ENCODE results near the gene TMEM175. TPM values are rescaled to one million over a fixed set of nuclear protein-coding genes. Genes with fewer than 3 reads are reported as not detected.
A peak's percentile ranks its signal among the peaks of the same experiment; 100 is the strongest.

TMEM175 gene
- polyA plus RNA-seq (2013, experiment 1 of 2) = 6.0 TPM
- polyA plus RNA-seq (2013, experiment 2 of 2) = 5.4 TPM

- peaks cover 4% of the 10 kb centered on the region; the same call in 1 of the 2 replicates for H3K27me3 ChIP-seq (ENCODE audit: insufficient read depth, low read length)
- H3K36me3 ChIP-seq (ENCODE audit: insufficient read depth, low read length) = no peaks in the 10 kb centered on the region
- peak within 1 kb of the TSS; percentile 80 for H3K9ac ChIP-seq (ENCODE audit: low read depth, low read length)
- peak within 1 kb of the TSS; percentile 84 for H3K27ac ChIP-seq (ENCODE audit: low read depth, low read length)
- WGBS = under 1% methylated on average over 99 of the region's 99 CpGs
- H3K4me1 ChIP-seq (ENCODE audit: insufficient read depth, low read length) = no peaks in the 10 kb centered on the region; the same call in 1 of the 2 replicates
- H3K4me3 ChIP-seq (ENCODE audit: low read length) = peak within 1 kb of the TSS; percentile 92
- H3K9me3 ChIP-seq (ENCODE audit: insufficient read depth, low read depth, low read length) = no peaks in the 10 kb centered on the region
Observed at GRCh38 chr4:931960-932712, at the start of gene TMEM175, which contains the start of gene GAK. TMEM175 (plus strand) TSS chr4:932460; CDS start chr4:947740, 15,280 bp downstream. GAK (minus strand) TSS chr4:932316; CDS start chr4:932187, 129 bp downstream.

GRCh38 chr4:882646-883045 is 49.6 kb upstream of the TMEM175 start:
- no peaks in the 10 kb centered on the region for H3K27me3 ChIP-seq (ENCODE audit: insufficient read depth, low read length)
- no peaks in the 10 kb centered on the region for H3K9me3 ChIP-seq (ENCODE audit: insufficient read depth, low read depth, low read length)
- no peaks in the 10 kb centered on the region for H3K4me1 ChIP-seq (ENCODE audit: insufficient read depth, low read length)
- H3K9ac ChIP-seq (ENCODE audit: low read depth, low read length) = no peak overlapping the region
- H3K4me3 ChIP-seq (ENCODE audit: low read length) = no peak overlapping the region
- H3K36me3 ChIP-seq (ENCODE audit: insufficient read depth, low read length) = peaks cover 23% of the 10 kb centered on the region
- 97% methylated on average over 22 of the region's 22 CpGs for WGBS
- no peak overlapping the region for H3K27ac ChIP-seq (ENCODE audit: low read depth, low read length)

- Histone ChIP-seq H3K4me3 (ENCODE audit: low read length) (no peak overlapping the region), H3K9me3 (ENCODE audit: insufficient read depth, low read depth, low read length) (no peaks in the 10 kb centered on the region), H3K27ac (ENCODE audit: low read depth, low read length) (no peak overlapping the region), H3K36me3 (ENCODE audit: insufficient read depth, low read length) (peaks cover 26% of the 10 kb centered on the region), H3K27me3 (ENCODE audit: insufficient read depth, low read length) (no peaks in the 10 kb centered on the region), H3K4me1 (ENCODE audit: insufficient read depth, low read length) (no peaks in the 10 kb centered on the region), H3K9ac (ENCODE audit: low read depth, low read length) (no peak overlapping the region)
- 95% methylated on average over 26 of the region's 26 CpGs for WGBS
Observed at GRCh38 chr4:883377-884095, 48.7 kb upstream of the TMEM175 start.

- Histone ChIP-seq H3K4me1 (ENCODE audit: insufficient read depth, low read length) (no peaks in the 10 kb centered on the region), H3K9ac (ENCODE audit: low read depth, low read length) (no peak overlapping the region), H3K27ac (ENCODE audit: low read depth, low read length) (no peak overlapping the region), H3K4me3 (ENCODE audit: low read length) (no peak overlapping the region), H3K27me3 (ENCODE audit: insufficient read depth, low read length) (no peaks in the 10 kb centered on the region), H3K36me3 (ENCODE audit: insufficient read depth, low read length) (peaks cover 19% of the 10 kb centered on the region), H3K9me3 (ENCODE audit: insufficient read depth, low read depth, low read length) (no peaks in the 10 kb centered on the region)
- 78% methylated on average over 15 of the region's 15 CpGs for WGBS
Observed at GRCh38 chr4:884259-884658, 48.0 kb upstream of the TMEM175 start.

GRCh38 chr4:884896-885295 is 47.4 kb upstream of the TMEM175 start:
- WGBS = 93% methylated on average over 24 of the region's 24 CpGs
- Histone ChIP-seq H3K9me3 (ENCODE audit: insufficient read depth, low read depth, low read length) (no peaks in the 10 kb centered on the region), H3K4me3 (ENCODE audit: low read length) (no peak overlapping the region), H3K9ac (ENCODE audit: low read depth, low read length) (no peak overlapping the region), H3K36me3 (ENCODE audit: insufficient read depth, low read length) (peaks cover 21% of the 10 kb centered on the region), H3K27ac (ENCODE audit: low read depth, low read length) (no peak overlapping the region), H3K4me1 (ENCODE audit: insufficient read depth, low read length) (no peaks in the 10 kb centered on the region), H3K27me3 (ENCODE audit: insufficient read depth, low read length) (no peaks in the 10 kb centered on the region)

GRCh38 chr4:885353-885752 is 46.9 kb upstream of the TMEM175 start:
- 95% methylated on average over 10 of the region's 10 CpGs for WGBS
- H3K36me3 ChIP-seq (ENCODE audit: insufficient read depth, low read length) = peaks cover 21% of the 10 kb centered on the region
- H3K4me3 ChIP-seq (ENCODE audit: low read length) = no peak overlapping the region
- H3K4me1 ChIP-seq (ENCODE audit: insufficient read depth, low read length) = no peaks in the 10 kb centered on the region
- no peak overlapping the region for H3K9ac ChIP-seq (ENCODE audit: low read depth, low read length)
- H3K9me3 ChIP-seq (ENCODE audit: insufficient read depth, low read depth, low read length) = no peaks in the 10 kb centered on the region
- no peaks in the 10 kb centered on the region for H3K27me3 ChIP-seq (ENCODE audit: insufficient read depth, low read length)
- no peak overlapping the region for H3K27ac ChIP-seq (ENCODE audit: low read depth, low read length)

- Histone ChIP-seq H3K9ac (ENCODE audit: low read depth, low read length) (no peak overlapping the region), H3K27me3 (ENCODE audit: insufficient read depth, low read length) (no peaks in the 10 kb centered on the region), H3K36me3 (ENCODE audit: insufficient read depth, low read length) (peaks cover 20% of the 10 kb centered on the region), H3K27ac (ENCODE audit: low read depth, low read length) (no peak overlapping the region), H3K9me3 (ENCODE audit: insufficient read depth, low read depth, low read length) (no peaks in the 10 kb centered on the region), H3K4me1 (ENCODE audit: insufficient read depth, low read length) (no peaks in the 10 kb centered on the region), H3K4me3 (ENCODE audit: low read length) (no peak overlapping the region)
- 90% methylated on average over 9 of the region's 9 CpGs for WGBS
Observed at GRCh38 chr4:886244-886643, 46.0 kb upstream of the TMEM175 start.

- Histone ChIP-seq H3K27me3 (ENCODE audit: insufficient read depth, low read length) (no peaks in the 10 kb centered on the region), H3K36me3 (ENCODE audit: insufficient read depth, low read length) (peaks cover 16% of the 10 kb centered on the region), H3K4me3 (ENCODE audit: low read length) (no peak overlapping the region), H3K4me1 (ENCODE audit: insufficient read depth, low read length) (no peaks in the 10 kb centered on the region), H3K9me3 (ENCODE audit: insufficient read depth, low read depth, low read length) (no peaks in the 10 kb centered on the region), H3K9ac (ENCODE audit: low read depth, low read length) (no peak overlapping the region), H3K27ac (ENCODE audit: low read depth, low read length) (no peak overlapping the region)
- WGBS = 95% methylated on average over 63 of the region's 63 CpGs
Observed at GRCh38 chr4:887034-887763, 45.1 kb upstream of the TMEM175 start.

GRCh38 chr4:888029-888428 is 44.2 kb upstream of the TMEM175 start:
- Histone ChIP-seq H3K36me3 (ENCODE audit: insufficient read depth, low read length) (peaks cover 16% of the 10 kb centered on the region; the same call in 1 of the 2 replicates), H3K27ac (ENCODE audit: low read depth, low read length) (no peak overlapping the region), H3K27me3 (ENCODE audit: insufficient read depth, low read length) (no peaks in the 10 kb centered on the region), H3K9me3 (ENCODE audit: insufficient read depth, low read depth, low read length) (no peaks in the 10 kb centered on the region), H3K9ac (ENCODE audit: low read depth, low read length) (no peak overlapping the region), H3K4me1 (ENCODE audit: insufficient read depth, low read length) (no peaks in the 10 kb centered on the region), H3K4me3 (ENCODE audit: low read length) (no peak overlapping the region)
- WGBS = 95% methylated on average over 23 of the region's 23 CpGs

- WGBS = 97% methylated on average over 16 of the region's 16 CpGs
- Histone ChIP-seq H3K27me3 (ENCODE audit: insufficient read depth, low read length) (no peaks in the 10 kb centered on the region), H3K9ac (ENCODE audit: low read depth, low read length) (no peak overlapping the region), H3K4me3 (ENCODE audit: low read length) (no peak overlapping the region), H3K9me3 (ENCODE audit: insufficient read depth, low read depth, low read length) (no peaks in the 10 kb centered on the region), H3K27ac (ENCODE audit: low read depth, low read length) (no peak overlapping the region), H3K36me3 (ENCODE audit: insufficient read depth, low read length) (peaks cover 12% of the 10 kb centered on the region; the same call in 1 of the 2 replicates), H3K4me1 (ENCODE audit: insufficient read depth, low read length) (no peaks in the 10 kb centered on the region)
Observed at GRCh38 chr4:889516-889915, 42.7 kb upstream of the TMEM175 start.
